ENCODE data around the gene FADD.

The FADD gene

GRCh38 chr11:70250876-70251658, 48.0 kb downstream of the FADD start:
- H3K4me3 ChIP-seq (replicated peaks; ENCODE audit: low read depth, low read length) = no peak overlapping the region
- no peak for TF ChIP-seq CTCF (IDR thresholded peaks at IDR 0.05; ENCODE audit: low read depth, low read length, missing control alignments)
- DNase-seq (ENCODE audit: extremely low read depth, low read depth) = no peak

GRCh38 chr11:70251659-70252321, 48.7 kb downstream of the FADD start:
- no peak for TF ChIP-seq CTCF (IDR thresholded peaks at IDR 0.05; ENCODE audit: low read depth, low read length, missing control alignments)
- H3K4me3 ChIP-seq (replicated peaks; ENCODE audit: low read depth, low read length) = no peak overlapping the region
- DNase-seq (ENCODE audit: extremely low read depth, low read depth) = no peak

GRCh38 chr11:70252844-70253243, 49.7 kb downstream of the FADD start:
- no peak overlapping the region for H3K4me3 ChIP-seq (replicated peaks; ENCODE audit: low read depth, low read length)
- TF ChIP-seq CTCF (IDR thresholded peaks at IDR 0.05; ENCODE audit: low read depth, low read length, missing control alignments) = no peak
- no peak for DNase-seq (ENCODE audit: extremely low read depth, low read depth)

GRCh38 chr11:70255477-70256116, 52.5 kb downstream of the FADD start:
- no peak overlapping the region for H3K4me3 ChIP-seq (replicated peaks; ENCODE audit: low read depth, low read length)
- no peak for DNase-seq (ENCODE audit: extremely low read depth, low read depth)
- no peak for TF ChIP-seq CTCF (IDR thresholded peaks at IDR 0.05; ENCODE audit: low read depth, low read length, missing control alignments)

Data from HFF-Myc (cell line).